Epithelial cell of esophagus (primary cell): Measurements from ENCODE around the gene PAX5.

ENCODE experiments used
- DNase-seq: peaks from one replicate; pipeline ENCODE4 v3.0.0; 2010; ENCODE audit warnings: low read depth
- H3K4me3 ChIP-seq: 2 replicates; pipeline ENCODE4 v1.5.1; 2011; ENCODE audit warnings: mild to moderate bottlenecking, low read length, control low read depth
- TF ChIP-seq, protein P1 (sequence below): IDR thresholded peaks from 2 replicates; pipeline ENCODE4 v1.5.1; 2011; ENCODE audit warnings: low read depth, mild to moderate bottlenecking, low read length, control low read depth, inconsistent platforms; ENCODE audit not compliant: insufficient read depth; ENCODE audit errors: missing control alignments

Gene PAX5

DNA sequence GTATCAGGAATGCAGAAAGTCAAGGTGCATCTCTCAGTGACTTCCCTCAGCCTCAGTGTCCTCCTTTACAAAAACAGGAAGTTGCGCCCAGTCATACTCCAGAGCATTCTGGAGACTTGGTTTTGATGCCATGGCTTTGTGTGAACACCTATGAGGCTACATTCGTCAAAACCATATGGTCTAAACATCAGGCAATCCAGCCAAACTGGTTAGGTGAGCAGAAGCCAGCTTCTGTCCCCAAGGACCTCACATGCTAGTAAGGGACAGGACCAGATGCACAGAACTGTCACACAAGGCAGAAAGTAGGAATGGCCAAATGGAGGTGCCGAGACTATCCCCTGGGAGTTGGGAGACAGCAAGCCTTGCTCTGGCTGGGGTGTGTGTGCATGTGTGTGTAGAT, 244.2 kb downstream of the PAX5 start:
- H3K4me3 ChIP-seq = no peak overlapping the region
- TF ChIP-seq, protein P1, sequence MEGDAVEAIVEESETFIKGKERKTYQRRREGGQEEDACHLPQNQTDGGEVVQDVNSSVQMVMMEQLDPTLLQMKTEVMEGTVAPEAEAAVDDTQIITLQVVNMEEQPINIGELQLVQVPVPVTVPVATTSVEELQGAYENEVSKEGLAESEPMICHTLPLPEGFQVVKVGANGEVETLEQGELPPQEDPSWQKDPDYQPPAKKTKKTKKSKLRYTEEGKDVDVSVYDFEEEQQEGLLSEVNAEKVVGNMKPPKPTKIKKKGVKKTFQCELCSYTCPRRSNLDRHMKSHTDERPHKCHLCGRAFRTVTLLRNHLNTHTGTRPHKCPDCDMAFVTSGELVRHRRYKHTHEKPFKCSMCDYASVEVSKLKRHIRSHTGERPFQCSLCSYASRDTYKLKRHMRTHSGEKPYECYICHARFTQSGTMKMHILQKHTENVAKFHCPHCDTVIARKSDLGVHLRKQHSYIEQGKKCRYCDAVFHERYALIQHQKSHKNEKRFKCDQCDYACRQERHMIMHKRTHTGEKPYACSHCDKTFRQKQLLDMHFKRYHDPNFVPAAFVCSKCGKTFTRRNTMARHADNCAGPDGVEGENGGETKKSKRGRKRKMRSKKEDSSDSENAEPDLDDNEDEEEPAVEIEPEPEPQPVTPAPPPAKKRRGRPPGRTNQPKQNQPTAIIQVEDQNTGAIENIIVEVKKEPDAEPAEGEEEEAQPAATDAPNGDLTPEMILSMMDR = no peak
- no peak for DNase-seq

DNA sequence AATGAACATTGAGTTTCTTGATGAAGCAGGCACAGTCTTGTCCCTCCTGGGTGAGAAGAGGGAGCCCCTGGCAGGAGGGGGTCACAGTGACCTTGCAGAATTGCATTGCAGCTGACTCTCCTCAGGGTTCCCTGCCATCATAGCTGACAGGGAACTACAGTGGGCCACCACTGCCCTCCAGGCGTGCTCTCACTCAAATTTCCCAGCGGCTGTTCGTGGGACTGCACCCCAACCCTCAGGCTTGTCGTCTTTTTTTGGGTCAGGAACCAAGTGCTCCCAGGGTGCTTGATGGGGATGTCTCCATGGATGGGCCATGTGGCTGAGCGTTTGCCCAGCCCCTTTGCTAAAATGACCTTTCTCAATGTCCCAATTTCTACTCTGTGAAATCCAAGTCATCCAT, 245.5 kb downstream of the PAX5 start:
- H3K4me3 ChIP-seq = no peak overlapping the region
- TF ChIP-seq, protein P1 = peak; percentile 49
- DNase-seq = no peak

DNA sequence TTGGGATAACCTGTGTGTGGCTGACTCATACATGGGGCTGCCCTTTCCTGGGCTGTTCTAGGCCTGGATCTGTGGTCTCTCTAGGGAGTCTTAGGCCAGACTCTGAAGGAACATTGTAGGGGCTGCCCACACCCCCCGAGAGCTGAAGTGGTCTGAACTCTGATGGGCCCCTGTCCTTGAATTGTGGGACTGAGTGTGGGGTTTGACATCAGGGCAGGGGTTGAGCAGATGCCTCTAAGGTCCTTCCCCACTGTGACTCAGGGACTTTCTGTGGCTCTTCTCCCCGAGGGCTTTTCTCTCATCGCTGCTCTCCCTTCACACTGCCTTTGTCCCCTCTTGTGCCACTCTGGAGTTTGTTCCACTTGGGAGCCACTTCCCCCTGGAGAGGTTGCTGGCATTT, 246.4 kb downstream of the PAX5 start:
- no peak overlapping the region for H3K4me3 ChIP-seq
- peak; percentile 31 for DNase-seq
- TF ChIP-seq, protein P1 = no peak
